ENCODE results near the gene FAN1. TPM values are rescaled to one million over a fixed set of nuclear protein-coding genes. Genes with fewer than 3 reads are reported as not detected.

FAN1 gene
- polyA plus RNA-seq, 1 of the 3 experiments (the other 2 are of a cell fraction) = 5.7 TPM

GRCh38 chr15:30906366-30906765 lies 2.7 kb downstream of the FAN1 start (continued):
- TF ChIP-seq EZH2phosphoT487 (IDR thresholded peaks at IDR 0.05; ENCODE audit: borderline replicate concordance, low read depth) (no peak), CTCF (IDR thresholded peaks at IDR 0.05) (no peak), MAX (IDR thresholded peaks at IDR 0.05; ENCODE audit: low read depth) (no peak), NFIC (IDR thresholded peaks at IDR 0.05; ENCODE audit: borderline replicate concordance) (no peak)

- H3K9me2 ChIP-seq = no peaks in the 10 kb centered on the region
- WGBS (ENCODE audit: low lambda C conversion rate) = 98% methylated on average over 9 of the region's 9 CpGs
- H3K36me3 ChIP-seq (replicated peaks in 1 of 2; ENCODE audit: control insufficient read depth in 1 of 2, insufficient read depth in 2 of 2, low read length in 1 of 2) = peaks cover 52 to 71% of the 10 kb centered on the region in 2 experiments
- no peaks in the 10 kb centered on the region for H4K20me1 ChIP-seq (ENCODE audit: insufficient read depth)
- H2AFZ ChIP-seq (ENCODE audit: low read depth) = no peak overlapping the region
- no peaks in the 10 kb centered on the region for H3K9me3 ChIP-seq
- DNase-seq = no peak
- H3F3A ChIP-seq (replicated peaks; ENCODE audit: insufficient read depth) = no peaks in the 10 kb centered on the region
- no peak overlapping the region for H3K27ac ChIP-seq (ENCODE audit: low read depth in 2 of 2, low read length in 1 of 2)
- ChIA-PET POLR2A (no interaction called here), CTCF (interaction anchor here (1.0 to 1.3 kb wide), 3 partner anchors 10 to 215 kb away, joined by 3 to 4 read pairs (median 3); partner anchors contain the start of gene FAN1)
- no peak overlapping the region for H3K9ac ChIP-seq
- no peak overlapping the region for H3K4me2 ChIP-seq
- no peak overlapping the region for H3K4me3 ChIP-seq (ENCODE audit: low read depth in 2 of 2, low read length in 1 of 2)
- no peaks in the 10 kb centered on the region for H3K27me3 ChIP-seq (ENCODE audit: insufficient read depth)
- no peaks in the 10 kb centered on the region for H3K79me2 ChIP-seq (ENCODE audit: insufficient read depth)
- TF ChIP-seq RCOR1 (IDR thresholded peaks at IDR 0.05; ENCODE audit: low read length) (no peak), RXRA (IDR thresholded peaks at IDR 0.05; ENCODE audit: borderline replicate concordance, low read depth) (no peak), TCF12 (IDR thresholded peaks at IDR 0.05) (no peak), USF1 (IDR thresholded peaks at IDR 0.05; ENCODE audit: borderline replicate concordance, low read depth) (no peak), PBX3 (IDR thresholded peaks at IDR 0.05) (no peak)
- H3K4me1 ChIP-seq (ENCODE audit: control insufficient read depth in 1 of 2, insufficient read depth in 2 of 2, low read depth in 1 of 2, low read length in 1 of 2) = peaks cover 0 to 10% of the 10 kb centered on the region in 2 experiments; a peak in 2 of 4 replicates
Measured at GRCh38 chr15:30913761-30914160, 10.0 kb downstream of the FAN1 start.

GRCh38 chr15:30917013-30917412 lies 13.3 kb downstream of the FAN1 start:
- no peaks in the 10 kb centered on the region for H3K79me2 ChIP-seq (ENCODE audit: insufficient read depth)
- H3K27ac ChIP-seq (ENCODE audit: low read depth in 2 of 2, low read length in 1 of 2) = no peak overlapping the region
- POLR2A ChIA-PET = no interaction called here
- H3K4me1 ChIP-seq (ENCODE audit: control insufficient read depth in 1 of 2, insufficient read depth in 2 of 2, low read depth in 1 of 2, low read length in 1 of 2) = peaks cover 0 to 22% of the 10 kb centered on the region in 2 experiments; a peak in 2 of 4 replicates
- no peak overlapping the region for H3K9ac ChIP-seq
- CTCF ChIA-PET = interaction anchor here (1.1 to 1.5 kb wide), 5 partner anchors 14 to 572 kb away, joined by 3 to 6 read pairs (median 4); no protein-coding TSS in a partner anchor
- TF ChIP-seq FOSL2 (IDR thresholded peaks at IDR 0.05; ENCODE audit: borderline replicate concordance, low read depth) = no peak
- no peak for TF ChIP-seq USF2 (IDR thresholded peaks at IDR 0.05; ENCODE audit: borderline replicate concordance, low read depth, low read length)
- TF ChIP-seq SMC3 (IDR thresholded peaks at IDR 0.05; ENCODE audit: low read depth, low read length) = no peak
- no peak for TF ChIP-seq RCOR1 (IDR thresholded peaks at IDR 0.05; ENCODE audit: low read length)
- TF ChIP-seq MAX (IDR thresholded peaks at IDR 0.05; ENCODE audit: low read depth) = no peak
- TF ChIP-seq FOXM1 (IDR thresholded peaks at IDR 0.05; ENCODE audit: low read depth) = no peak
- no peak for TF ChIP-seq EP300 (IDR thresholded peaks at IDR 0.05; ENCODE audit: borderline replicate concordance in 1 of 2, low read depth in 1 of 2, low read length in 1 of 2)
- TF ChIP-seq RXRA (IDR thresholded peaks at IDR 0.05; ENCODE audit: borderline replicate concordance, low read depth) = no peak
- no peak for TF ChIP-seq POLR2AphosphoS5 (IDR thresholded peaks at IDR 0.05; ENCODE audit: low read depth, low read length)
- TF ChIP-seq ELF1 (IDR thresholded peaks at IDR 0.05) = no peak
- H3K4me2 ChIP-seq = no peak overlapping the region
- peaks cover 55% of the 10 kb centered on the region in 2 experiments for H3K36me3 ChIP-seq (replicated peaks in 1 of 2; ENCODE audit: control insufficient read depth in 1 of 2, insufficient read depth in 2 of 2, low read length in 1 of 2)
- no peak overlapping the region for H2AFZ ChIP-seq (ENCODE audit: low read depth)
- no peaks in the 10 kb centered on the region for H3K27me3 ChIP-seq (ENCODE audit: insufficient read depth)
- H3K4me3 ChIP-seq (ENCODE audit: low read depth in 2 of 2, low read length in 1 of 2) = no peak overlapping the region
- no peaks in the 10 kb centered on the region for H3K9me2 ChIP-seq
- no peak for DNase-seq
- 90% methylated on average over 6 of the region's 6 CpGs for WGBS (ENCODE audit: low lambda C conversion rate)
- H3K9me3 ChIP-seq = no peaks in the 10 kb centered on the region
- no peaks in the 10 kb centered on the region for H4K20me1 ChIP-seq (ENCODE audit: insufficient read depth)
- no peaks in the 10 kb centered on the region for H3F3A ChIP-seq (replicated peaks; ENCODE audit: insufficient read depth)
